ENCODE data around the gene METTL4. TPM values are rescaled to one million over a fixed set of nuclear protein-coding genes. Genes with fewer than 3 reads are reported as not detected.

Gene METTL4
- polyA plus RNA-seq, 1 donor from 2014 or later = 12.7 TPM

DNA sequence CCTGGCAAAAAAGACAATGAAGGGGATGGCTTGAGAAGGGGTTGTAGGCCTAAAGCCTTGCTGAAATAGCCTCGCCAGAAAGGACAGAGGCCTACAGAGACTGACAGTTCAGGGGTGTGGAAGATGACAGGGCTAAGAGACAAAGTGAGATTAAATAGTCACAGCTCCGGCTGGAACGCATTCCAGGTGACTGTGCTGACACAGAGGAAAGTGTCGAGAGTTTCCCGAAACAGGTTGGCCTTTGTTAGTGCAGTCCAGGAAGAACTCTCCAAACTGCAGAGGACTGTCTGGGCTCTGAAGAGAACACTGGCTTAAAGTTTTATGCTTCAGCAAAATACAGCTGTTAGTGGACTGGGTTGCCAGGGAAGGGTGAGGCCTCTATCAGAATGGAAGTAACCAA lies 52.8 kb downstream of the METTL4 start (continued):
- TF ChIP-seq MXI1 (conservative IDR thresholded peaks at IDR 0.05; ENCODE audit: poor library complexity, severe bottlenecking) (no peak), EP300 (conservative IDR thresholded peaks at IDR 0.05; ENCODE audit: poor library complexity, severe bottlenecking) (no peak)

DNA sequence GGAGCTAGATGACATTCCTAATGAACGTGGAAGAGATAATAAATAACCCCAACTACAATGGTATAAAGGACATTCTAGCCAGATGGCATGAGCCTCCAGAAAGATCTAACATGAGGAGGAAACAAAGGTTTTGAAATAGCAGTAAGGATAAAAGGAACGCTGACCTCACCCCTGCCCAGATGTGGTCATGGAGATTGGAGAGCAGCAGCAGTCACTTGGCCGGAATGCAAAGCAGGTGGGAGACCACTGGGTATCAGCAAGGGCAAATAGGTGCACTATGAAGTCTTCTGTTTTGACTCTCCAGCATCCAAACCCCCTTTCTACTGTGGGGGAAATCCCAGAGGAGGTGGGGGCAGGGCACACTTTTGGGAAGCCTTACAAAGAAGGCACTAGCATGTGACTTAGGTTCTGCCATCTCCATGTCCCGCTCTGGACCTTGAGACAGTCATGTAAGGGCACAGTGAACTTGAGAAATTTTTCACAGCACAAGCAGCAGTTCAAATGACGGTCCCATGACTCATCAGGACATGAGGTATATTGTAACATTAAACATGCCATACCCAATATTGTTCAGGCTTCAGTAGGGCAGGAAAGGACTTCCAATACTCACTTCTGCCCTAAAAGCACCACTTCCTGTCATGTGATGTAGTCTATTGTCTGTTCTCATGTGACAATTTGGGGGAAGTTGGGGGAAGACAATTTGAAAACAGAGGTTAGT lies 55.2 kb downstream of the METTL4 start:
- Histone ChIP-seq H2AFZ (ENCODE audit: low read depth, low read length) (no peak overlapping the region), H3K36me3 (ENCODE audit: insufficient read depth, low read length) (no peaks in the 10 kb centered on the region), H3K4me2 (ENCODE audit: low read length) (no peak overlapping the region), H4K20me1 (ENCODE audit: insufficient read depth) (no peaks in the 10 kb centered on the region), H3K27ac (ENCODE audit: low read length) (no peak overlapping the region), H3K27me3 (ENCODE audit: insufficient read depth, low read depth, low read length) (no peaks in the 10 kb centered on the region), H3F3A (ENCODE audit: insufficient read depth, low read length, poor library complexity, severe bottlenecking) (no peaks in the 10 kb centered on the region), H3K79me2 (replicated peaks; ENCODE audit: insufficient read depth, low read length) (no peaks in the 10 kb centered on the region), H3K9me2 (ENCODE audit: insufficient read depth, low read length) (no peaks in the 10 kb centered on the region), H3K9ac (ENCODE audit: low read length) (no peak overlapping the region), H3K9me3 (ENCODE audit: low read length) (no peaks in the 10 kb centered on the region), H3K4me3 (ENCODE audit: low read length) (no peak overlapping the region)
- TF ChIP-seq MXI1 (conservative IDR thresholded peaks at IDR 0.05; ENCODE audit: poor library complexity, severe bottlenecking) (no peak), EZH2 (IDR thresholded peaks at IDR 0.05; ENCODE audit: borderline replicate concordance, insufficient read depth, low read length, poor library complexity, severe bottlenecking) (no peak), TAF1 (IDR thresholded peaks at IDR 0.05; ENCODE audit: low read depth) (no peak), SMC3 (conservative IDR thresholded peaks at IDR 0.05; ENCODE audit: poor library complexity) (no peak), POLR2AphosphoS5 (IDR thresholded peaks at IDR 0.05) (no peak), RAD21 (conservative IDR thresholded peaks at IDR 0.05) (no peak), EP300 (conservative IDR thresholded peaks at IDR 0.05; ENCODE audit: poor library complexity, severe bottlenecking) (no peak)
- TF ChIP-seq, protein P1, sequence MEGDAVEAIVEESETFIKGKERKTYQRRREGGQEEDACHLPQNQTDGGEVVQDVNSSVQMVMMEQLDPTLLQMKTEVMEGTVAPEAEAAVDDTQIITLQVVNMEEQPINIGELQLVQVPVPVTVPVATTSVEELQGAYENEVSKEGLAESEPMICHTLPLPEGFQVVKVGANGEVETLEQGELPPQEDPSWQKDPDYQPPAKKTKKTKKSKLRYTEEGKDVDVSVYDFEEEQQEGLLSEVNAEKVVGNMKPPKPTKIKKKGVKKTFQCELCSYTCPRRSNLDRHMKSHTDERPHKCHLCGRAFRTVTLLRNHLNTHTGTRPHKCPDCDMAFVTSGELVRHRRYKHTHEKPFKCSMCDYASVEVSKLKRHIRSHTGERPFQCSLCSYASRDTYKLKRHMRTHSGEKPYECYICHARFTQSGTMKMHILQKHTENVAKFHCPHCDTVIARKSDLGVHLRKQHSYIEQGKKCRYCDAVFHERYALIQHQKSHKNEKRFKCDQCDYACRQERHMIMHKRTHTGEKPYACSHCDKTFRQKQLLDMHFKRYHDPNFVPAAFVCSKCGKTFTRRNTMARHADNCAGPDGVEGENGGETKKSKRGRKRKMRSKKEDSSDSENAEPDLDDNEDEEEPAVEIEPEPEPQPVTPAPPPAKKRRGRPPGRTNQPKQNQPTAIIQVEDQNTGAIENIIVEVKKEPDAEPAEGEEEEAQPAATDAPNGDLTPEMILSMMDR (IDR thresholded peaks at IDR 0.05; ENCODE audit: poor library complexity, severe bottlenecking) = no peak
- TF ChIP-seq, protein P2, sequence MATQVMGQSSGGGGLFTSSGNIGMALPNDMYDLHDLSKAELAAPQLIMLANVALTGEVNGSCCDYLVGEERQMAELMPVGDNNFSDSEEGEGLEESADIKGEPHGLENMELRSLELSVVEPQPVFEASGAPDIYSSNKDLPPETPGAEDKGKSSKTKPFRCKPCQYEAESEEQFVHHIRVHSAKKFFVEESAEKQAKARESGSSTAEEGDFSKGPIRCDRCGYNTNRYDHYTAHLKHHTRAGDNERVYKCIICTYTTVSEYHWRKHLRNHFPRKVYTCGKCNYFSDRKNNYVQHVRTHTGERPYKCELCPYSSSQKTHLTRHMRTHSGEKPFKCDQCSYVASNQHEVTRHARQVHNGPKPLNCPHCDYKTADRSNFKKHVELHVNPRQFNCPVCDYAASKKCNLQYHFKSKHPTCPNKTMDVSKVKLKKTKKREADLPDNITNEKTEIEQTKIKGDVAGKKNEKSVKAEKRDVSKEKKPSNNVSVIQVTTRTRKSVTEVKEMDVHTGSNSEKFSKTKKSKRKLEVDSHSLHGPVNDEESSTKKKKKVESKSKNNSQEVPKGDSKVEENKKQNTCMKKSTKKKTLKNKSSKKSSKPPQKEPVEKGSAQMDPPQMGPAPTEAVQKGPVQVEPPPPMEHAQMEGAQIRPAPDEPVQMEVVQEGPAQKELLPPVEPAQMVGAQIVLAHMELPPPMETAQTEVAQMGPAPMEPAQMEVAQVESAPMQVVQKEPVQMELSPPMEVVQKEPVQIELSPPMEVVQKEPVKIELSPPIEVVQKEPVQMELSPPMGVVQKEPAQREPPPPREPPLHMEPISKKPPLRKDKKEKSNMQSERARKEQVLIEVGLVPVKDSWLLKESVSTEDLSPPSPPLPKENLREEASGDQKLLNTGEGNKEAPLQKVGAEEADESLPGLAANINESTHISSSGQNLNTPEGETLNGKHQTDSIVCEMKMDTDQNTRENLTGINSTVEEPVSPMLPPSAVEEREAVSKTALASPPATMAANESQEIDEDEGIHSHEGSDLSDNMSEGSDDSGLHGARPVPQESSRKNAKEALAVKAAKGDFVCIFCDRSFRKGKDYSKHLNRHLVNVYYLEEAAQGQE (IDR thresholded peaks at IDR 0.05; ENCODE audit: borderline replicate concordance) = no peak

DNA sequence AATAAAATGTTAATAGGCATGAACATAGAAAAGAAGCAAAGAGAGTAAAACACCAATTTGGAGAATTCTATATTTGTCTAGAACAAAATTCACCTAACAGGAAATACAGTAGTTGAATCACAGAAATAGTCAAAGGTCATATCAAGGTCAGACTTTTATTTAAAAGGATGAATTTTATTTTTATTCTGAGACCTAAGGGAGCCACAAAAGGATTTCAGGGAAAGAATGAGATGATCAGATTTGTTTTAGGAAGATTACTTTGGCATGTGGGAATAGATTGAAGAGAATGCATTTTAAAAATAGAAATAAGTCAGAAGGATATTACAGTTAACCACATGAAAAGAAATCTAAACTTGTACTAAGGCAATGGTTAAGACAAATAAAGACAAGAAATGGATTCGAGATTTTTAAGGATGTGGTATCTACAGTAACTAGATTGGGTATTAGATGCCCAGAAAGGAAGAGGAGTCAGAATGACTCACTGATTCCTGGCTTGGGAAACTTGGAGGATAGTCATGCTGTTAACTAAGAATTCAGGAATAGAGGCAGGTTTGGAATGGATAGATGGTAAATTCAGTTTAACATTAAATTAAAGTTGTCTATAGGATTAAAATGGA lies 56.0 kb downstream of the METTL4 start:
- no peaks in the 10 kb centered on the region for H4K20me1 ChIP-seq (ENCODE audit: insufficient read depth)
- no peaks in the 10 kb centered on the region for H3K9me2 ChIP-seq (ENCODE audit: insufficient read depth, low read length)
- no peaks in the 10 kb centered on the region for H3K27me3 ChIP-seq (ENCODE audit: insufficient read depth, low read depth, low read length)
- no peaks in the 10 kb centered on the region for H3K9me3 ChIP-seq (ENCODE audit: low read length)
- H3K27ac ChIP-seq (ENCODE audit: low read length) = no peak overlapping the region
- H3K79me2 ChIP-seq (replicated peaks; ENCODE audit: insufficient read depth, low read length) = no peaks in the 10 kb centered on the region
- no peak overlapping the region for H2AFZ ChIP-seq (ENCODE audit: low read depth, low read length)
- H3F3A ChIP-seq (ENCODE audit: insufficient read depth, low read length, poor library complexity, severe bottlenecking) = no peaks in the 10 kb centered on the region
- H3K9ac ChIP-seq (ENCODE audit: low read length) = no peak overlapping the region
- H3K4me3 ChIP-seq (ENCODE audit: low read length) = no peak overlapping the region
- no peak overlapping the region for H3K4me2 ChIP-seq (ENCODE audit: low read length)
- H3K36me3 ChIP-seq (ENCODE audit: insufficient read depth, low read length) = no peaks in the 10 kb centered on the region
- no peak for TF ChIP-seq MXI1 (conservative IDR thresholded peaks at IDR 0.05; ENCODE audit: poor library complexity, severe bottlenecking)
- no peak for TF ChIP-seq POLR2AphosphoS5 (IDR thresholded peaks at IDR 0.05)
- TF ChIP-seq RAD21 (conservative IDR thresholded peaks at IDR 0.05) = no peak
- TF ChIP-seq, protein P2 (IDR thresholded peaks at IDR 0.05; ENCODE audit: borderline replicate concordance) = no peak
- TF ChIP-seq, protein P1 (IDR thresholded peaks at IDR 0.05; ENCODE audit: poor library complexity, severe bottlenecking) = no peak
- TF ChIP-seq EZH2 (IDR thresholded peaks at IDR 0.05; ENCODE audit: borderline replicate concordance, insufficient read depth, low read length, poor library complexity, severe bottlenecking) = no peak
- TF ChIP-seq TAF1 (IDR thresholded peaks at IDR 0.05; ENCODE audit: low read depth) = no peak
- TF ChIP-seq SMC3 (conservative IDR thresholded peaks at IDR 0.05; ENCODE audit: poor library complexity) = no peak
- no peak for TF ChIP-seq EP300 (conservative IDR thresholded peaks at IDR 0.05; ENCODE audit: poor library complexity, severe bottlenecking)

Data from neural cell (in vitro differentiated cells).